Measurements from ENCODE around the gene ANKRD12. TPM values are rescaled to one million over a fixed set of nuclear protein-coding genes. Genes with fewer than 3 reads are reported as not detected.
"Not testable (repeated sequence)": the region's sequence is repeated elsewhere in the genome, so short reads cannot be mapped to it uniquely, and the experiment has no call there.

ANKRD12 gene
- total and polyA plus RNA-seq, 2 donors (not counting 1 experiment from before 2014, with no cell fraction given) = 13.0 to 53.3 TPM

DNA sequence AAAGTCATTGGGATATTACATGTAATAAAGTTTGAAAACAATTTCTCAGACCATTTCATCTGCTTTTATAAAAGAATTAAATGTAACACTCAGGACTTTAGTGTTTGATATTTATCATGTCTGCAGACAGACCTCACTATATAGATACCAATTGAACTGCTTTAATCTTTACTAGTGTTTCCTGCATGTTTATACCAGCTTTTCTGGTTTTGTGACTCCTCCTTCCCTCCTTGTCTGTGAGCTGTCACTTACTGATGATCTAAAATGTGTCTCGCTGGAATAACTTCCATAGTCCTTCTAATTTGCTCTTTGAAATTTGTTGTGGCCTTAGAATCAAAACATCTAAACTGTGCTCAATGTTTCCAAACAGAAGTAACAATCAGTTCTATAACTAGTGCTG lies 126.7 kb downstream of the ANKRD12 start:
- no peaks in the 10 kb centered on the region for H3K27me3 ChIP-seq (ENCODE audit: control insufficient read depth, insufficient read depth, low read length)
- H4K20me1 ChIP-seq (ENCODE audit: control insufficient read depth, extremely low read depth, insufficient read depth, low read length) = peaks cover 1% of the 10 kb centered on the region
- no peak overlapping the region for H3K27ac ChIP-seq (ENCODE audit: insufficient read depth, low read length)
- H3K79me2 ChIP-seq (ENCODE audit: control insufficient read depth, insufficient read depth, low read length) = no peaks in the 10 kb centered on the region
- H3K4me3 ChIP-seq (replicated peaks in 1 of 4; ENCODE audit: control extremely low read depth in 1 of 4, insufficient read depth in 1 of 4, low read depth in 3 of 4, low read length in 4 of 4) = no peak overlapping the region
- DNase-seq (ENCODE audit: low read depth in 2 of 2) = no peak
- no peak overlapping the region for H3K4me2 ChIP-seq (ENCODE audit: extremely low read depth, insufficient read depth, low read length)
- no peak for TF ChIP-seq EZH2 (IDR thresholded peaks at IDR 0.05; ENCODE audit: low read length, missing control alignments)
- TF ChIP-seq, protein P1, sequence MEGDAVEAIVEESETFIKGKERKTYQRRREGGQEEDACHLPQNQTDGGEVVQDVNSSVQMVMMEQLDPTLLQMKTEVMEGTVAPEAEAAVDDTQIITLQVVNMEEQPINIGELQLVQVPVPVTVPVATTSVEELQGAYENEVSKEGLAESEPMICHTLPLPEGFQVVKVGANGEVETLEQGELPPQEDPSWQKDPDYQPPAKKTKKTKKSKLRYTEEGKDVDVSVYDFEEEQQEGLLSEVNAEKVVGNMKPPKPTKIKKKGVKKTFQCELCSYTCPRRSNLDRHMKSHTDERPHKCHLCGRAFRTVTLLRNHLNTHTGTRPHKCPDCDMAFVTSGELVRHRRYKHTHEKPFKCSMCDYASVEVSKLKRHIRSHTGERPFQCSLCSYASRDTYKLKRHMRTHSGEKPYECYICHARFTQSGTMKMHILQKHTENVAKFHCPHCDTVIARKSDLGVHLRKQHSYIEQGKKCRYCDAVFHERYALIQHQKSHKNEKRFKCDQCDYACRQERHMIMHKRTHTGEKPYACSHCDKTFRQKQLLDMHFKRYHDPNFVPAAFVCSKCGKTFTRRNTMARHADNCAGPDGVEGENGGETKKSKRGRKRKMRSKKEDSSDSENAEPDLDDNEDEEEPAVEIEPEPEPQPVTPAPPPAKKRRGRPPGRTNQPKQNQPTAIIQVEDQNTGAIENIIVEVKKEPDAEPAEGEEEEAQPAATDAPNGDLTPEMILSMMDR (conservative IDR thresholded peaks at IDR 0.05 in 1 of 2, IDR thresholded peaks at IDR 0.05 in 1 of 2; ENCODE audit: low read depth in 1 of 2, low read length in 2 of 2) = no peak
- H3K36me3 ChIP-seq (ENCODE audit: control insufficient read depth, insufficient read depth, low read length) = no peaks in the 10 kb centered on the region
- H3K9ac ChIP-seq (ENCODE audit: insufficient read depth, low read length) = no peak overlapping the region
- no peak overlapping the region for H2AFZ ChIP-seq (ENCODE audit: low read length)
- no peaks in the 10 kb centered on the region for H3K4me1 ChIP-seq (ENCODE audit: control insufficient read depth, extremely low read depth, insufficient read depth, low read length)
- no peaks in the 10 kb centered on the region for H3K9me3 ChIP-seq (ENCODE audit: control insufficient read depth, insufficient read depth, low read depth, low read length)

DNA sequence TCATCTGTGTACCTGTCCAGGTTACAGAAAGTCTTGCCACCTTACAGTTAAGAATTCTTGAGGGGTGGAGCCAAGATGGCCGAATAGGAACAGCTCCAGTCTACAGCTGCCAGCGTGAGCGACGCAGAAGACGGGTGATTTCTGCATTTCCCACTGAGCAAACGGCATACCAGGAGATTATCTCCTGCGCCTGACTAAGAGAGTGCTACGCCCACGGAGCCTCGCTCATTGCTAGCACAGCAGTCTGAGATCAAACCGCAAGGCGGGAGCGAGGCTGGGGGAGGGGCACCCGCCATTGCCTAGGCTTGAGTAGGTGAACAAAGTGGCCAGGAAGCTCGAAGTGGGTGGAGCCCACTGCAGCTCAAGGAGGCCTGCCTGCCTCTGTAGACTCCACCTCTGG lies 128.2 kb downstream of the ANKRD12 start:
- not testable (repeated sequence) for H3K9ac ChIP-seq (ENCODE audit: insufficient read depth, low read length); H3K4me1 ChIP-seq (ENCODE audit: control insufficient read depth, extremely low read depth, insufficient read depth, low read length); H2AFZ ChIP-seq (ENCODE audit: low read length); H4K20me1 ChIP-seq (ENCODE audit: control insufficient read depth, extremely low read depth, insufficient read depth, low read length); H3K79me2 ChIP-seq (ENCODE audit: control insufficient read depth, insufficient read depth, low read length); H3K4me2 ChIP-seq (ENCODE audit: extremely low read depth, insufficient read depth, low read length); H3K4me3 ChIP-seq (replicated peaks in 1 of 4; ENCODE audit: control extremely low read depth in 1 of 4, insufficient read depth in 1 of 4, low read depth in 3 of 4, low read length in 4 of 4); H3K27ac ChIP-seq (ENCODE audit: insufficient read depth, low read length); H3K36me3 ChIP-seq (ENCODE audit: control insufficient read depth, insufficient read depth, low read length); H3K9me3 ChIP-seq (ENCODE audit: control insufficient read depth, insufficient read depth, low read depth, low read length); DNase-seq (ENCODE audit: low read depth in 2 of 2); H3K27me3 ChIP-seq (ENCODE audit: control insufficient read depth, insufficient read depth, low read length)

DNA sequence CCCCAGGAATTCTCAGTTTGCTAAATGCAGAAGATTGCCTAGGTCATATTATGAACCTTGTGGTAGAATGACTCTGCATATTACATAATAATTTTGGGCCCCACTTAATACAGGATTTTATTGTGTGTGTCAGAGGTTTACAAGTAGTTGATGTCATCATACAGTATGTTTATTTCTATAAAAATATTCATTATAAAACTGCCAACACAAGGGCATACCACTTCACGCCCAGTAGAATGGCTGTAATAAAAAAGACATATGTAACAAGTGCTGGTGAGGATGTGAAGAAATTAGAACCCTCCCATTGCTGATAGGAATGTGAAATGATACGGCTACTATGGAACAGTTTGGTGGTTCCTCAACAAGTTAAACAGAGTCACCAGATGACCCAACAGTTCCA lies 136.6 kb downstream of the ANKRD12 start:
- H3K9ac ChIP-seq (ENCODE audit: insufficient read depth, low read length) = no peak overlapping the region
- H3K4me3 ChIP-seq (replicated peaks in 1 of 4; ENCODE audit: control extremely low read depth in 1 of 4, insufficient read depth in 1 of 4, low read depth in 3 of 4, low read length in 4 of 4) = no peak overlapping the region
- no peak overlapping the region for H3K4me2 ChIP-seq (ENCODE audit: extremely low read depth, insufficient read depth, low read length)
- TF ChIP-seq EZH2 (IDR thresholded peaks at IDR 0.05; ENCODE audit: low read length, missing control alignments) = no peak
- TF ChIP-seq, protein P1 (conservative IDR thresholded peaks at IDR 0.05 in 1 of 2, IDR thresholded peaks at IDR 0.05 in 1 of 2; ENCODE audit: low read depth in 1 of 2, low read length in 2 of 2) = no peak
- H2AFZ ChIP-seq (ENCODE audit: low read length) = no peak overlapping the region
- DNase-seq (ENCODE audit: low read depth in 2 of 2) = no peak
- no peaks in the 10 kb centered on the region for H3K27me3 ChIP-seq (ENCODE audit: control insufficient read depth, insufficient read depth, low read length)
- H3K79me2 ChIP-seq (ENCODE audit: control insufficient read depth, insufficient read depth, low read length) = no peaks in the 10 kb centered on the region
- H3K4me1 ChIP-seq (ENCODE audit: control insufficient read depth, extremely low read depth, insufficient read depth, low read length) = no peaks in the 10 kb centered on the region
- H4K20me1 ChIP-seq (ENCODE audit: control insufficient read depth, extremely low read depth, insufficient read depth, low read length) = no peaks in the 10 kb centered on the region
- H3K9me3 ChIP-seq (ENCODE audit: control insufficient read depth, insufficient read depth, low read depth, low read length) = no peaks in the 10 kb centered on the region
- H3K27ac ChIP-seq (ENCODE audit: insufficient read depth, low read length) = no peak overlapping the region
- H3K36me3 ChIP-seq (ENCODE audit: control insufficient read depth, insufficient read depth, low read length) = no peaks in the 10 kb centered on the region
